Mesendoderm (in vitro differentiated cells): ENCODE measurements around the gene CACNB1.

Experiments used
- DNase-seq: peaks from one replicate; pipeline ENCODE4 v3.0.0; 2013
- H2AK5ac ChIP-seq: 2 replicates; pipeline ENCODE4 v1.6.1; 2013; ENCODE audit warnings: low read length, inconsistent platforms
- H2BK120ac ChIP-seq: 2 replicates; pipeline ENCODE4 v1.6.1; 2013; ENCODE audit warnings: low read depth, mild to moderate bottlenecking, low read length, moderate library complexity, mixed read lengths
- H2BK15ac ChIP-seq: replicated peaks from 2 replicates; pipeline ENCODE4 v1.6.1; 2013; ENCODE audit warnings: low read depth, mild to moderate bottlenecking, moderate library complexity
- H2BK5ac ChIP-seq: 2 replicates; pipeline ENCODE4 v1.6.1; 2013; ENCODE audit warnings: low read length, inconsistent platforms
- H3K18ac ChIP-seq: 2 replicates; pipeline ENCODE4 v1.6.1; 2013; ENCODE audit warnings: mild to moderate bottlenecking, low read length, mixed read lengths
- H3K23ac ChIP-seq: one replicate; pipeline ENCODE4 v1.6.1; 2013; ENCODE audit warnings: low read length
- H3K27ac ChIP-seq: 2 replicates; pipeline ENCODE4 v1.5.1; 2013; ENCODE audit warnings: low read depth, mild to moderate bottlenecking, inconsistent platforms, low read length, moderate library complexity
- H3K27me3 ChIP-seq: 2 replicates; pipeline ENCODE4 v1.6.1; 2013; ENCODE audit warnings: low read length, control low read depth, mild to moderate bottlenecking, inconsistent platforms; ENCODE audit not compliant: insufficient read depth, poor library complexity
- H3K36me3 ChIP-seq: 2 replicates; pipeline ENCODE4 v1.6.1; 2013; ENCODE audit warnings: low read length, inconsistent platforms; ENCODE audit not compliant: control insufficient read depth, insufficient read depth
- H3K4ac ChIP-seq: one replicate; pipeline ENCODE4 v1.6.1; 2013; ENCODE audit warnings: low read depth, mild to moderate bottlenecking, low read length, moderate library complexity
- H3K4me1 ChIP-seq: 2 replicates; pipeline ENCODE4 v1.6.1; 2013; ENCODE audit warnings: low read depth, low read length, inconsistent platforms; ENCODE audit not compliant: control insufficient read depth
- H3K4me2 ChIP-seq: 2 replicates; pipeline ENCODE4 v1.6.1; 2013; ENCODE audit warnings: low read length
- H3K4me3 ChIP-seq: 2 replicates; pipeline ENCODE4 v1.5.1; 2013; ENCODE audit warnings: mild to moderate bottlenecking, low read length
- H3K56ac ChIP-seq: one replicate; pipeline ENCODE4 v1.6.1; 2013; ENCODE audit warnings: low read length
- H3K79me1 ChIP-seq: 2 replicates; pipeline ENCODE4 v1.6.1; 2013; ENCODE audit warnings: low read length, inconsistent platforms
- H3K79me2 ChIP-seq: 2 replicates; pipeline ENCODE4 v1.6.1; 2013; ENCODE audit warnings: mild to moderate bottlenecking, low read length; ENCODE audit not compliant: control insufficient read depth, insufficient read depth
- H3K9ac ChIP-seq: 2 replicates; pipeline ENCODE4 v1.6.1; 2013; ENCODE audit warnings: low read length, inconsistent platforms
- H4K5ac ChIP-seq: one replicate; pipeline ENCODE4 v1.6.1; 2013; ENCODE audit warnings: low read length
- H4K8ac ChIP-seq: one replicate; pipeline ENCODE4 v1.6.1; 2013; ENCODE audit warnings: low read depth, mild to moderate bottlenecking, control low read depth, low read length, moderate library complexity
- WGBS: extraction: QIAGEN DNeasy Blood & Tissue Kit; methylation state at CpG from one replicate; pipeline ENCODE4 v1.1.7; 2013; ENCODE audit warnings: low lambda C conversion rate, missing lambda C conversion rate; ENCODE audit not compliant: insufficient coverage; ENCODE audit errors: extremely low coverage; 5-methylcytosine and 5-hydroxymethylcytosine counted together

The CACNB1 gene

DNA sequence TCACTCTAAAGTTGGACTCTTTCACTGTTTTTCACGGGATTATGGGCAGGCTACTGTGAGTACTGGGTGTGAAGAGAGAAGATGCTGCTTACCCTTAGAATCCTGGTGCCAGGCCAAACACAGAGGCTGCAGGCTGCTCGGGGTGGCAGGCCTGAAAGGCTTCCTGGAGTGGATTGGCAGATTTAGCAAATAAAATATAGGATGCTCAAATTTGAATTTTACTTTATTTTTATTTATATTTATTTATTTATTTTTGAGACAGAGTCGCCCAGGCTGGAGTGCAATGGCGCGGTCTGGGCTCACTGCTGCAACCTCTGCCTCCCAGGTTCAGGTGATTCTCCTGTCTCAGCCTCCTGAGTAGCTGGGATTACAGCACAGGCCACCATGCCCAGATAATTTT is 43.2 kb upstream of the CACNB1 start:
- H3K27ac ChIP-seq, result no peak overlapping the region
- no CpG with 5 or more reads among the region's 5 CpGs for WGBS
- H2AK5ac ChIP-seq, result no peak overlapping the region
- no peak overlapping the region for H3K18ac ChIP-seq
- no peaks in the 10 kb centered on the region for H3K36me3 ChIP-seq
- no peak overlapping the region for H3K4ac ChIP-seq
- no peak overlapping the region for H3K9ac ChIP-seq
- H3K4me2 ChIP-seq, result no peak overlapping the region
- no peak overlapping the region for H4K8ac ChIP-seq
- H3K79me2 ChIP-seq, result no peaks in the 10 kb centered on the region
- no peak overlapping the region for H2BK120ac ChIP-seq
- H3K4me1 ChIP-seq, result no peaks in the 10 kb centered on the region
- H3K56ac ChIP-seq, result no peak overlapping the region
- no peak for DNase-seq
- H3K79me1 ChIP-seq, result no peaks in the 10 kb centered on the region
- no peak overlapping the region for H2BK15ac ChIP-seq
- no peaks in the 10 kb centered on the region for H3K27me3 ChIP-seq
- no peak overlapping the region for H4K5ac ChIP-seq
- no peak overlapping the region for H3K4me3 ChIP-seq
- no peak overlapping the region for H3K23ac ChIP-seq
- H2BK5ac ChIP-seq, result no peak overlapping the region

DNA sequence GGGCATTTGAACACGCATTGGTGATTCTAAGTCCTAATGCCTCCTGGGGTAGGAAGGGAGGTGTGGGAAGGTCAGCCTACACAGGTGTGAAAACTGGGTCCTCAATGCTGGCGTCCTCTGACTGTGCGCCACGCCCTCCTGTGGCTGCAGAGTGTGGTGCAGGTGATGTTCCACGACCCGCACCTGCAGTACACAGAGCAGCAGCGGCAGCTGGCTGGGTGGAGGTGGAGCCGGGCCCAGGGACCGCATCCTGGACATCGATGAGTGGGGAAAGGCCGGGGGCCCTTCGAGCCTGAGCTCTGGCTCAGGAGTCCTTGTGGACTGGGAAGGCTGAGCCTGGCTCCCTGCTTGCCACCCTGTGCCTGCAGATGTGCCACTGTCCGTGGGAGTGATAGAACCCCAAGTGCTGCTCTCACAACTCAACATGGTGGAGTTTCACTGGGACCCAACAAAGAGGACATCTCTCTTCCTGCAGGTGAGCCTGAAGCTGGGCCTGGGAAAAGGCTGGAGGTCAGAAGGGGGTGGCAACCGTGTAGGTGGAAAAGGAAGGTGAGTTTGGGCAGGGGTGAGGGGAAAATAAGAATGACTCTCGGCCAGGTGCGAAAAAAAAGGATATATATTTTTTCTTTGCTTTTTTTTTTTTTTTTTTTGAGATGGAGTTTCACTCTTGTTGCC is 42.3 kb upstream of the CACNB1 start:
- Histone ChIP-seq H3K4me2 (no peak overlapping the region), H3K4ac (no peak overlapping the region), H3K9ac (no peak overlapping the region), H3K4me3 (no peak overlapping the region), H3K79me1 (no peaks in the 10 kb centered on the region), H3K18ac (no peak overlapping the region), H4K8ac (no peak overlapping the region), H2BK15ac (no peak overlapping the region), H3K56ac (no peak overlapping the region), H2BK5ac (no peak overlapping the region), H3K23ac (no peak overlapping the region), H4K5ac (no peak overlapping the region), H2AK5ac (no peak overlapping the region), H3K4me1 (no peaks in the 10 kb centered on the region), H3K27me3 (no peaks in the 10 kb centered on the region), H2BK120ac (no peak overlapping the region), H3K27ac (no peak overlapping the region), H3K79me2 (no peaks in the 10 kb centered on the region), H3K36me3 (no peaks in the 10 kb centered on the region)
- no CpG with 5 or more reads among the region's 16 CpGs for WGBS
- peak; percentile 79 for DNase-seq

DNA sequence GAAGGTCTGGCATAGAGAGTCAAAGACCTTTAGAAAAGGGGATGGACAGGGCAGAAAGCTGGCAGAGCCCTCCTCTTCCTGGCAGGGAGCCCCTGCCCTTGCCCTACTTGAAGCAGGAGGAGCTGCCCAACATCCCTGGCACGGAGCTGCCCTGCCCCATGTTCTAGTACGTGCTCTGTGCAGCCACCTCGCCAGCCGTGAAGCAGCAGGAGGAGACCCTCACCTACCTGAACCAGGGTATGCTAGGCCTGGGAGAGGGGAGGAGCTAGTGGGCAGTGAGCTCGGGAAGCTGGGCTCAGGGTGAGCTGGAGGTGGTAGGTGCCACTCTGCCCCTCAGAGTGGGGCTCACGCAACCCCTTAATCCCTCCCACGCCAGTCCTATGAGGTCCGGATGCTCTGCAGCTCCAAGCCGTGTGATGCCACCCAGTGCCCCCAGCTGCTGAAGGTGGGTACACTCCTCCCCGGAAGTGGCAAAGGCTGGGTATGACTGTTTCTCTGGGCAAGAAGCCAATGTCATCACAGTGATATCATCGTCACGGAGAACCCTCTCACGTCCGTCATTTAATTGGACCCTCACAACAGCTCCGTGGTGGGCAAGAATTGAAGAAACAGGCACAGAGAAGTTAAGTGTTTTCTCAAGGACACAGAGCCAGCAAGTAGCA is 41.0 kb upstream of the CACNB1 start:
- Histone ChIP-seq H3K27ac (no peak overlapping the region), H3K4me2 (no peak overlapping the region), H3K18ac (no peak overlapping the region), H3K79me1 (no peaks in the 10 kb centered on the region), H4K8ac (no peak overlapping the region), H2AK5ac (no peak overlapping the region), H3K79me2 (no peaks in the 10 kb centered on the region), H3K36me3 (no peaks in the 10 kb centered on the region), H2BK120ac (no peak overlapping the region), H3K4me3 (no peak overlapping the region), H3K4me1 (no peaks in the 10 kb centered on the region), H2BK5ac (no peak overlapping the region), H3K56ac (no peak overlapping the region), H2BK15ac (no peak overlapping the region), H3K27me3 (no peaks in the 10 kb centered on the region), H4K5ac (no peak overlapping the region), H3K23ac (no peak overlapping the region), H3K4ac (no peak overlapping the region), H3K9ac (no peak overlapping the region)
- no CpG with 5 or more reads among the region's 15 CpGs for WGBS
- DNase-seq, result no peak

DNA sequence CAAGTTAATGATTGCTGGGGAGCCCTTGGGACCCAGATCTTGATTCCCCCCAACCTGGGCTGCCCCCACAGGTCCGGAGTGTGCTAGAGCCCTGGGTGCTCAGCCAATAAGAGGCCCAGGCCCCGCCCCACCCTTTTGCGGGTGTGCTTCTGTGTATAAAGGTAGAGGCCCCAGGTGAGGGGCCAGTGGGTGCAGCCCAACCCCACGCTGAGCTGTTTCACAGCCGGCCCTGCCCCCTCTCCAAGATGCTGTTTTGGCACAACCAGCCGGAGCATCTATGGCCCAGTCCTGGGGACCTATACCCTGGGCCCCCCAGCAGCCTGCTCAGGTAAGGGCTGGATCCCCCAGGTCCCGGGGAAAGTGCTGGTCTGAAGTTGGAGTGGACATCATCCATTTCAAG is 40.1 kb upstream of the CACNB1 start:
- Histone ChIP-seq H2AK5ac (no peak overlapping the region), H3K9ac (no peak overlapping the region), H3K4me3 (no peak overlapping the region), H3K23ac (no peak overlapping the region), H4K8ac (no peak overlapping the region), H3K4me1 (no peaks in the 10 kb centered on the region), H3K79me1 (no peaks in the 10 kb centered on the region), H3K4me2 (no peak overlapping the region), H3K36me3 (no peaks in the 10 kb centered on the region), H3K56ac (no peak overlapping the region), H3K18ac (no peak overlapping the region), H2BK120ac (no peak overlapping the region), H3K79me2 (no peaks in the 10 kb centered on the region), H3K27me3 (no peaks in the 10 kb centered on the region), H4K5ac (no peak overlapping the region), H3K27ac (no peak overlapping the region), H2BK5ac (no peak overlapping the region), H2BK15ac (no peak overlapping the region), H3K4ac (no peak overlapping the region)
- WGBS, result no CpG with 5 or more reads among the region's 7 CpGs
- DNase-seq, result no peak

DNA sequence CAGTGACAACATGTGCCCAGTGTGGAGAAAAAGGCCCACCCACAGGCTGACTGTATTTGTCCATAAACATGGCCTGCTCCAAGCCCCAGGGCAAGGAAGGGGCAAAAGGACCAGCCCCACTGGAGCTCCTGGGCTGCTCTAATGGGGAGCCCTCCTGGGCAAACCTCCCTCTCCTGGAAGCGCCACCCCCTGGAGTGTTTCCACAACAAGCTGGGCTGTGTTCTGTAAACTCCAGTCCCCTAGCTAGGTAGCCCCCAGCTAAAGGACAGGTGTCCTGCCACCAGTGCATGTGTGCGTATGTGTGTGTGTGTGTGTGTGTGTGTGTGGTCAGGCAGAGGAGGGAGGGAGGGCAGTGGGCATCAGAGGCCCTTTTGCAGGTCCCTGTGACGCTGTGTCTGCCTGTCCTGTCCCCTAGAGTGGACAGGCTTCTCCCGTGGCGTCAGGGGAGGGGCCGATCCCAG is 39.5 kb upstream of the CACNB1 start:
- no peak for DNase-seq
- no peak overlapping the region for H3K9ac ChIP-seq

More for the DNA sequence above, 39.5 kb upstream of the CACNB1 start:
- H2BK5ac ChIP-seq, result no peak overlapping the region
- H3K27ac ChIP-seq, result no peak overlapping the region
- no peak overlapping the region for H4K5ac ChIP-seq
- no peaks in the 10 kb centered on the region for H3K79me2 ChIP-seq
- no peak overlapping the region for H3K18ac ChIP-seq
- no peak overlapping the region for H2BK15ac ChIP-seq
- H2BK120ac ChIP-seq, result no peak overlapping the region
- H3K4me1 ChIP-seq, result no peaks in the 10 kb centered on the region
- H3K56ac ChIP-seq, result no peak overlapping the region
- no peak overlapping the region for H3K4ac ChIP-seq
- no peak overlapping the region for H4K8ac ChIP-seq
- no peak overlapping the region for H2AK5ac ChIP-seq
- H3K36me3 ChIP-seq, result no peaks in the 10 kb centered on the region
- H3K27me3 ChIP-seq, result no peaks in the 10 kb centered on the region
- H3K79me1 ChIP-seq, result no peaks in the 10 kb centered on the region
- no peak overlapping the region for H3K4me2 ChIP-seq
- no CpG with 5 or more reads among the region's 6 CpGs for WGBS
- H3K23ac ChIP-seq, result no peak overlapping the region
- no peak overlapping the region for H3K4me3 ChIP-seq
